K562 (cell line): ENCODE data around the gene COL4A4. TPM values are rescaled to one million over a fixed set of nuclear protein-coding genes. Genes with fewer than 3 reads are reported as not detected.

Source experiments
- ATAC-seq: fragments of 200-7000 bp; cut with Tn5 transposase; 3 replicates; pipeline ENCODE4 v1.9.1; 2020; ENCODE audit warnings: moderate library complexity
- BruUV-seq: library from RNA; stranded (reverse); fragments of 400-500 nt; replicated peaks from 2 replicates; lab custom pipeline; 2021; lab: Mats Ljungman, UMichigan
- CTCF ChIA-PET: fragments of 300-600 bp; formaldehyde crosslinking; extraction: SDS; loops from one replicate; lab custom pipeline; 2021; ENCODE audit warnings: low intra/inter-chr PET ratio; lab: Yijun Ruan, JAX
- POLR2A ChIA-PET: fragments of 300-600, 350-650 bp; sonication (Branson Sonifier 250); formaldehyde crosslinking; extraction: SDS; loops from one replicate; lab custom pipeline; 2021; ENCODE audit warnings: antibody characterized with exemption, inconsistent platforms; lab: Yijun Ruan, JAX
- DNase-seq, 4 experiments: peaks; one replicate each; pipeline versions ENCODE4 v3.0.0 to v3.0.0-alpha.2; 2011 to 2018; ENCODE audit warnings: low spot score in 3 of 4, mixed read lengths in 3 of 4; ENCODE audit errors: extremely low read depth in 1 of 4
- FAIRE-seq: peaks from 2 replicates; lab custom pipeline; 2011; peaks lifted over from hg19 to GRCh38; lab: Jason Lieb, UNC
- H2AFZ ChIP-seq: 2 replicates; pipeline ENCODE4 v1.6.0; 2011; ENCODE audit warnings: low read depth, low read length, control low read depth, inconsistent platforms
- H3K27ac ChIP-seq: fragments of 200-600 bp; 3 replicates; pipeline ENCODE4 v1.8.0; 2011; ENCODE audit warnings: low read depth, mild to moderate bottlenecking, control low read depth, inconsistent platforms, low read length, moderate library complexity, mixed read lengths; ENCODE audit errors: extremely low read depth
- H3K27me3 ChIP-seq, 2 experiments: fragments of 300-600 bp in 1 of 2; 2 replicates in 1 of 2; 3 replicates in 1 of 2; pipeline versions ENCODE4 v1.6.0 to v1.8.0; 2011; ENCODE audit warnings: inconsistent platforms in 2 of 2, low read length in 2 of 2, mild to moderate bottlenecking in 1 of 2, mixed read lengths in 1 of 2, moderate library complexity in 1 of 2; ENCODE audit not compliant: control insufficient read depth in 2 of 2, insufficient read depth in 2 of 2
- H3K36me3 ChIP-seq: fragments of 300-600 bp; 3 replicates; pipeline ENCODE4 v1.8.0; 2011; ENCODE audit warnings: mild to moderate bottlenecking, low read length, inconsistent platforms; ENCODE audit not compliant: control insufficient read depth, insufficient read depth
- H3K4me1 ChIP-seq, 2 experiments: fragments of 200-600 bp in 1 of 2; replicated peaks in 1 of 2; 2 replicates in 1 of 2; 3 replicates in 1 of 2; pipeline versions ENCODE4 v1.5.1 to v1.8.0; 2011; ENCODE audit warnings: inconsistent platforms in 2 of 2, low read length in 2 of 2, mild to moderate bottlenecking in 1 of 2, mixed read lengths in 1 of 2, moderate library complexity in 1 of 2; ENCODE audit not compliant: control insufficient read depth in 2 of 2, insufficient read depth in 2 of 2
- H3K4me2 ChIP-seq: 2 replicates; pipeline ENCODE4 v1.6.1; 2011; ENCODE audit warnings: low read length, control low read depth, inconsistent platforms, mixed read lengths; ENCODE audit not compliant: insufficient read depth
- H3K4me3 ChIP-seq: fragments of 200-600 bp; sonication (generic), shearing (Covaris generic); 2 replicates; pipeline ENCODE4 v1.5.1; 2016; ENCODE audit warnings: control low read depth, inconsistent platforms
- H3K79me2 ChIP-seq: fragments of 200-600 bp; 3 replicates; pipeline ENCODE4 v1.8.0; 2011; ENCODE audit warnings: low read length, inconsistent platforms; ENCODE audit not compliant: control insufficient read depth, insufficient read depth
- H3K9ac ChIP-seq, 2 experiments: 2 replicates each; pipeline versions ENCODE4 v1.6.0 to v1.6.1; 2011; ENCODE audit warnings: low read depth in 2 of 2, low read length in 2 of 2, control low read depth in 1 of 2, inconsistent platforms in 1 of 2, mild to moderate bottlenecking in 1 of 2, mixed read lengths in 1 of 2; ENCODE audit not compliant: insufficient read depth in 1 of 2
- H3K9me1 ChIP-seq: one replicate; pipeline ENCODE4 v1.6.0; 2011; ENCODE audit warnings: inconsistent platforms, mild to moderate bottlenecking, low read length, moderate library complexity; ENCODE audit not compliant: control insufficient read depth, insufficient read depth
- H3K9me3 ChIP-seq: replicated peaks from 2 replicates; pipeline ENCODE4 v1.5.1; 2011; ENCODE audit warnings: low read depth, low read length, inconsistent platforms; ENCODE audit not compliant: control insufficient read depth, insufficient read depth
- H4K20me1 ChIP-seq: replicated peaks from 2 replicates; pipeline ENCODE4 v1.6.1; 2011; ENCODE audit warnings: low read length, inconsistent platforms, mixed read lengths; ENCODE audit not compliant: control insufficient read depth, insufficient read depth
- CEBPG ChIP-seq, 3 experiments: fragments of 200-800 bp in 1 of 3; sonication (Bioruptor generic) in 1 of 3; sonication (generic) in 1 of 3; formaldehyde crosslinking in 1 of 3; IDR thresholded peaks in 2 of 3; conservative IDR thresholded peaks in 1 of 3; 2 replicates each; pipeline versions ENCODE4 v1.6.1 to v1.8.0; 2016 to 2022; ENCODE audit warnings: missing compliant biosample characterization in 2 of 3, missing genetic modification characterization in 2 of 3, mild to moderate bottlenecking in 1 of 3, missing genetic modification reagents in 1 of 3
- FOXO4 ChIP-seq: fragments of 450-650 bp; formaldehyde crosslinking; IDR thresholded peaks from 2 replicates; pipeline ENCODE4 v1.4.0; 2020; ENCODE audit warnings: mild to moderate bottlenecking, moderate library complexity
- FOXP4 ChIP-seq: sonication (generic); formaldehyde crosslinking; IDR thresholded peaks from 2 replicates; pipeline ENCODE4 v1.8.0; 2022; ENCODE audit warnings: mild to moderate bottlenecking, missing genetic modification reagents, borderline replicate concordance
- FUS ChIP-seq: fragments of 200-400 bp; formaldehyde crosslinking; optimal IDR thresholded peaks from 2 replicates; pipeline ENCODE3; 2017; ENCODE audit warnings: low read depth, low read length
- KAT8 ChIP-seq: fragments of 450-650 bp; IDR thresholded peaks from 2 replicates; pipeline ENCODE4 v1.6.1; 2016; ENCODE audit warnings: low read depth, mild to moderate bottlenecking
- PTTG1 ChIP-seq: fragments of 450-650 bp; IDR thresholded peaks from 2 replicates; pipeline ENCODE4 v1.6.1; 2016; ENCODE audit warnings: low read depth, mild to moderate bottlenecking, missing genetic modification characterization, missing compliant biosample characterization
- VEZF1 ChIP-seq: fragments of 200-800 bp; sonication (Bioruptor generic); IDR thresholded peaks from 2 replicates; pipeline ENCODE4 v1.6.1; 2017; ENCODE audit warnings: missing genetic modification characterization, missing compliant biosample characterization
- ZNF311 ChIP-seq: fragments of 250-450 bp; sonication (Bioruptor Pico); IDR thresholded peaks from 2 replicates; pipeline ENCODE4 v1.4.0; 2020; ENCODE audit warnings: mild to moderate bottlenecking, moderate library complexity
- WGBS: fragments of 100-300 bp; shearing (Covaris generic); methylation state at CpG from one replicate; pipeline ENCODE4 v1.1.6; 2016; ENCODE audit warnings: low coverage, mixed read lengths; ENCODE audit not compliant: insufficient coverage; ENCODE audit errors: missing lambda C conversion rate; 5-methylcytosine and 5-hydroxymethylcytosine counted together
- in situ Hi-C: fragments of 300-500 bp; cut with MboI; formaldehyde crosslinking; loops from 4 replicates; pipeline ENCODE4 v1.15.0; 2018; ENCODE audit warnings: inconsistent platforms, mixed read lengths
- intact Hi-C: fragments of 100-400 bp; cut with micrococcal nuclease; formaldehyde crosslinking; loops from 2 replicates; pipeline ENCODE4 v1.14.2; 2022
- polyA plus RNA-seq, 8 experiments: library from polyadenylated mRNA; depleted of rRNA in 4 of 8; stranded (reverse) in 5 of 8; unstranded in 3 of 8; fragments of >200 nt; fragmentation: Nextera tagmentation in 2 of 8; fragmentation: Illumina TruSeq in 1 of 8; extraction: Ambion mirVana in 2 of 8; extraction: Trizol in 1 of 8; gene quantifications; 2 replicates each; pipeline versions ENCODE4 v1.2.1 to v1.2.3, GENCODE V29; 2011 to 2014; ENCODE audit warnings: inconsistent platforms in 1 of 8, missing spikeins in 1 of 8
- total RNA-seq, 7 experiments: library from RNA; depleted of rRNA in 6 of 7; stranded (reverse); fragments of >200 nt in 6 of 7; fragmentation: Illumina TruSeq in 2 of 7; extraction: Trizol in 2 of 7; gene quantifications; 2 replicates each; pipeline versions ENCODE4 v1.2.1 to v1.2.3, GENCODE V29; 2011 to 2021; ENCODE audit warnings: low replicate concordance in 1 of 7

The COL4A4 gene
- total and polyA plus RNA-seq, 9 of the 15 experiments (the other 6 are each of a cell fraction or from before 2014, with no cell fraction given) = under 0.01 to 0.01 TPM; not detected in 7

GRCh38 chr2:226965376-226965775 is 198.6 kb downstream of the COL4A4 start:
- POLR2A ChIA-PET = no interaction called here
- no TSS peak for BruUV-seq

More at GRCh38 chr2:226965376-226965775, 198.6 kb downstream of the COL4A4 start:
- Histone ChIP-seq H3K27ac (no peak overlapping the region), H3K9me3 (no peaks in the 10 kb centered on the region), H4K20me1 (no peaks in the 10 kb centered on the region), H3K79me2 (no peaks in the 10 kb centered on the region), H3K4me3 (no peak overlapping the region), H3K36me3 (no peaks in the 10 kb centered on the region), H2AFZ (no peak overlapping the region), H3K9me1 (no peaks in the 10 kb centered on the region), H3K4me1 (peaks cover 0 to 8% of the 10 kb centered on the region in 2 experiments; a peak in 2 of 5 replicates), H3K9ac (no peak overlapping the region), H3K4me2 (no peak overlapping the region), H3K27me3 (no peaks in the 10 kb centered on the region)
- in situ Hi-C loops (no loop called here), intact Hi-C loops (no loop called here)
- CTCF ChIA-PET = no interaction called here
- 100% methylated on average over 1 of the region's 1 CpG for WGBS
- ATAC-seq (no peak), FAIRE-seq (no peak), DNase-seq (no peak)
- TF ChIP-seq VEZF1 (CRISPR knock-in tag) = no peak
- TF ChIP-seq FOXO4 (CRISPR knock-in tag) = no peak
- no peak for TF ChIP-seq FUS
- TF ChIP-seq KAT8 = no peak
- TF ChIP-seq FOXP4 = no peak
- no peak for TF ChIP-seq PTTG1 (tag)
- TF ChIP-seq ZNF311 (CRISPR knock-in tag) = no peak
- no peak for TF ChIP-seq CEBPG (CRISPR knock-in tag; IDR thresholded peaks at IDR 0.05)
- TF ChIP-seq CEBPG (tag; conservative IDR thresholded peaks at IDR 0.05 in 1 of 2, IDR thresholded peaks at IDR 0.05 in 1 of 2) = no peak
